HG03565 (cell line): ENCODE results near the gene MN1.

ENCODE experiments used
- ATAC-seq: cut with Tn5 transposase; IDR thresholded peaks from one replicate; pipeline ENCODE4 v1.9.1; 2021; ENCODE audit warnings: mild to moderate bottlenecking, moderate library complexity; ENCODE audit not compliant: unreplicated experiment

Gene MN1

GRCh38 chr22:27827604-27828587, 26.3 kb upstream of the MN1 start:
- ATAC-seq, result no peak

- no peak for ATAC-seq
Observed at GRCh38 chr22:27825174-27825573, 23.6 kb upstream of the MN1 start.

- ATAC-seq, result no peak
Observed at GRCh38 chr22:27823221-27823620, 21.7 kb upstream of the MN1 start.

- no peak for ATAC-seq
Observed at GRCh38 chr22:27820896-27821866, 19.6 kb upstream of the MN1 start.

- ATAC-seq, result no peak
Observed at GRCh38 chr22:27816552-27816951, 15.0 kb upstream of the MN1 start.

- no peak for ATAC-seq
Observed at GRCh38 chr22:27815826-27816530, 14.4 kb upstream of the MN1 start.

GRCh38 chr22:27814993-27815392, 13.4 kb upstream of the MN1 start:
- ATAC-seq, result no peak

- ATAC-seq, result no peak
Observed at GRCh38 chr22:27811778-27812177, 10.2 kb upstream of the MN1 start.

- no peak for ATAC-seq
Observed at GRCh38 chr22:27810609-27811151, 9.1 kb upstream of the MN1 start.

- no peak for ATAC-seq
Observed at GRCh38 chr22:27809700-27810608, 8.4 kb upstream of the MN1 start.

GRCh38 chr22:27809226-27809603, 7.7 kb upstream of the MN1 start:
- no peak for ATAC-seq

GRCh38 chr22:27808451-27809225, 7.1 kb upstream of the MN1 start:
- no peak for ATAC-seq

- no peak for ATAC-seq
Observed at GRCh38 chr22:27805841-27806240, 4.3 kb upstream of the MN1 start.

GRCh38 chr22:27804470-27805297, 3.1 kb upstream of the MN1 start:
- ATAC-seq, result no peak

GRCh38 chr22:27803841-27804415, 2.4 kb upstream of the MN1 start:
- no peak for ATAC-seq

- ATAC-seq, result no peak
Observed at GRCh38 chr22:27802346-27803073, 954 bp upstream of the MN1 start.

- ATAC-seq, result no peak
Observed at GRCh38 chr22:27801202-27801615, 347 bp downstream of the MN1 start.
